Measurements from ENCODE around the gene MYL6B. TPM values are rescaled to one million over a fixed set of nuclear protein-coding genes. Genes with fewer than 3 reads are reported as not detected.

Gene MYL6B
- total RNA-seq, 4 donors from 2014 or later, result 28.5 to 39.4 (median 33.6) TPM

- WGBS, result 0% methylated on average over 6 of the region's 6 CpGs
- intact Hi-C loops (cut with DNase I), result loop anchor here (1.0 kb wide), 1 partner anchor 33 kb away; no protein-coding TSS in a partner anchor
Measured at GRCh38 chr12:56158926-56159461, 6.6 kb downstream of the MYL6B start.

DNA sequence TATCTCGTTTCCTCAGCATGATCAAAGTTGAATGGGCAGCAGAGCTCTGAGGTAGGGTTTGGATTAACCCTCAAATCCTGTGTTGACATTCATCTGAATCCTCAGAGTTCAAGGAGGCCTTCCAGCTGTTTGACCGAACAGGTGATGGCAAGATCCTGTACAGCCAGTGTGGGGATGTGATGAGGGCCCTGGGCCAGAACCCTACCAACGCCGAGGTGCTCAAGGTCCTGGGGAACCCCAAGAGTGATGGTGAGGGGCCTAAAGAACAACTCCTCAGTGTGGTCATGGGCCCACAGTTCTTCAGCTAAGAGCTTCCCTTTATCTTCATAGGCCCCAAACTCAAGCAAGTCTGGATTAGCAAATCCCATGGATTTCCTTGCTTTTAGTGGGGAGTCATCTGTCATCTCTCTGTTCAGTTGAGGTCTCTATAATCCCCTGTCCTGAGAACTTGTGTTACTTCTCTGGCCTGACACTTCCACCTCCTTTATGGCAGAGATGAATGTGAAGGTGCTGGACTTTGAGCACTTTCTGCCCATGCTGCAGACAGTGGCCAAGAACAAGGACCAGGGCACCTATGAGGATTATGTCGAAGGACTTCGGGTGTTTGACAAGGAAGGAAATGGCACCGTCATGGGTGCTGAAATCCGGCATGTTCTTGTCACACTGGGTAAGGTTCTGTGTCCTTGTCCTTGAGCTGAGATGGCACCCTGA is 7.2 kb downstream of the MYL6B start:
- peak overlapping the region; percentile 93 to 98 (median 96) for H3K27ac ChIP-seq (replicated peaks in 1 of 4)
- H3K4me1 ChIP-seq, result peaks cover 35 to 66% (median 63%) of the 10 kb centered on the region in 4 donors
- peaks cover 35 to 54% (median 53%) of the 10 kb centered on the region in 4 donors for H3K36me3 ChIP-seq
- H3K27me3 ChIP-seq, result no peaks in the 10 kb centered on the region
- peak overlapping the region; percentile 66 to 98 (median 86) for H3K4me3 ChIP-seq
- intact Hi-C loops (cut with DNase I), result loop anchor here (1.0 kb wide), 1 partner anchor 33 kb away; no protein-coding TSS in a partner anchor
- H3K9me3 ChIP-seq, result no peaks in the 10 kb centered on the region
- 4% methylated on average over 6 of the region's 8 CpGs for WGBS
- TF ChIP-seq POLR2AphosphoS5 (IDR thresholded peaks at IDR 0.05), result no peak
- TF ChIP-seq EP300 (IDR thresholded peaks at IDR 0.05), result no peak
- no peak for TF ChIP-seq POLR2A (IDR thresholded peaks at IDR 0.05; ENCODE audit: low read depth)
- TF ChIP-seq, protein P1, sequence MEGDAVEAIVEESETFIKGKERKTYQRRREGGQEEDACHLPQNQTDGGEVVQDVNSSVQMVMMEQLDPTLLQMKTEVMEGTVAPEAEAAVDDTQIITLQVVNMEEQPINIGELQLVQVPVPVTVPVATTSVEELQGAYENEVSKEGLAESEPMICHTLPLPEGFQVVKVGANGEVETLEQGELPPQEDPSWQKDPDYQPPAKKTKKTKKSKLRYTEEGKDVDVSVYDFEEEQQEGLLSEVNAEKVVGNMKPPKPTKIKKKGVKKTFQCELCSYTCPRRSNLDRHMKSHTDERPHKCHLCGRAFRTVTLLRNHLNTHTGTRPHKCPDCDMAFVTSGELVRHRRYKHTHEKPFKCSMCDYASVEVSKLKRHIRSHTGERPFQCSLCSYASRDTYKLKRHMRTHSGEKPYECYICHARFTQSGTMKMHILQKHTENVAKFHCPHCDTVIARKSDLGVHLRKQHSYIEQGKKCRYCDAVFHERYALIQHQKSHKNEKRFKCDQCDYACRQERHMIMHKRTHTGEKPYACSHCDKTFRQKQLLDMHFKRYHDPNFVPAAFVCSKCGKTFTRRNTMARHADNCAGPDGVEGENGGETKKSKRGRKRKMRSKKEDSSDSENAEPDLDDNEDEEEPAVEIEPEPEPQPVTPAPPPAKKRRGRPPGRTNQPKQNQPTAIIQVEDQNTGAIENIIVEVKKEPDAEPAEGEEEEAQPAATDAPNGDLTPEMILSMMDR (IDR thresholded peaks at IDR 0.05), result no peak
- DNase-seq (ENCODE audit: extremely low spot score), result no peak

More at GRCh38 chr12:56158926-56159461, 6.6 kb downstream of the MYL6B start:
- DNase-seq (ENCODE audit: extremely low spot score), result peak; percentile 96
- no peaks in the 10 kb centered on the region for H3K9me3 ChIP-seq
- H3K4me3 ChIP-seq, result peak overlapping the region; percentile 66 to 98 (median 86)
- peaks cover 35 to 48% (median 47%) of the 10 kb centered on the region in 4 donors for H3K36me3 ChIP-seq
- TF ChIP-seq POLR2A (IDR thresholded peaks at IDR 0.05; ENCODE audit: low read depth) (peak; percentile 37), POLR2AphosphoS5 (IDR thresholded peaks at IDR 0.05) (peak; percentile 98), EP300 (IDR thresholded peaks at IDR 0.05) (no peak)
- TF ChIP-seq, protein P1 (IDR thresholded peaks at IDR 0.05), result no peak
- H3K4me1 ChIP-seq, result peaks cover 35 to 64% (median 61%) of the 10 kb centered on the region in 4 donors
- no peaks in the 10 kb centered on the region for H3K27me3 ChIP-seq
- H3K27ac ChIP-seq (replicated peaks in 1 of 4), result peak overlapping the region; percentile 93 to 98 (median 96)

- DNase-seq (ENCODE audit: extremely low spot score), result no peak
- no peaks in the 10 kb centered on the region for H3K27me3 ChIP-seq
- 13% methylated on average over 7 of the region's 7 CpGs for WGBS
- peaks cover 35 to 69% (median 67%) of the 10 kb centered on the region in 4 donors for H3K4me1 ChIP-seq
- H3K36me3 ChIP-seq, result peaks cover 35 to 60% (median 59%) of the 10 kb centered on the region in 4 donors
- peak overlapping the region; percentile 93 to 98 (median 96) for H3K27ac ChIP-seq (replicated peaks in 1 of 4)
- no peaks in the 10 kb centered on the region for H3K9me3 ChIP-seq
- intact Hi-C loops (cut with DNase I), result no loop called here
- TF ChIP-seq POLR2AphosphoS5 (IDR thresholded peaks at IDR 0.05) (peak in 1 of 2 donors; percentile 44), POLR2A (IDR thresholded peaks at IDR 0.05; ENCODE audit: low read depth) (no peak), EP300 (IDR thresholded peaks at IDR 0.05) (no peak)
- TF ChIP-seq, protein P1 (IDR thresholded peaks at IDR 0.05), result no peak
- peak overlapping the region; percentile 66 to 98 (median 86) for H3K4me3 ChIP-seq
Measured at GRCh38 chr12:56160193-56160763, 7.9 kb downstream of the MYL6B start.

DNA sequence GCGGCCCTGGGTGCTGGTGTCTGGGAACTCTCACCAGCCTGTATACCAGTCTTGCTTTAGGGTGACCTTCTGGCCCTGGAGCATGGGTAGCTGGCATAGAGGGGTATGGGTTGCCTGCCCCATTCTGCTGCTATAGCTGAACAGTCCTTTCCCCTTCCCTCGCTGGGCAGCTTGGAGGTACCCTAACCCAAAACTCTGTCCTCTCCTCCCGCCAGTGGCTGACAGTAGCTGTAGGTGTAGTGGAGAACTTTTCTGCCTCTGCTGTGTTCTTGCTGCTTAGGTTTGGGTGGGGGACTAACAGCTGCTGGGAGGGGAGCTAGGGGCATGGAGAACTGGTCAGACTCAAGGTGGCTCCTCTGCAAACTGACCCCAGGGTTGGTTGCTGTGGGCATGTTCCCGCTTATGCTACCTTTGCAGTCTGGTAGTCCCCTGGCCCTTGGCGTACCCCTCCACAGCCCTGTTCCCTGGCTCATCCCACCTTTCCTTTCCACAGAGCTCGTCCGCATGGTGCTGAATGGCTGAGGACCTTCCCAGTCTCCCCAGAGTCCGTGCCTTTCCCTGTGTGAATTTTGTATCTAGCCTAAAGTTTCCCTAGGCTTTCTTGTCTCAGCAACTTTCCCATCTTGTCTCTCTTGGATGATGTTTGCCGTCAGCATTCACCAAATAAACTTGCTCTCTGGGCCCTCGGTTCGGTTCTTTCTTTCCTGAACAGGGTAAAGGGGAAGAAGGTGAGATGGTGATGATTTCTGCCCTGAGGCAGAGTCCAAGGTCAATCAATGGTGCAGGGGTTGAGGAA is 8.7 kb downstream of the MYL6B start:
- Histone ChIP-seq H3K27me3 (no peaks in the 10 kb centered on the region), H3K27ac (replicated peaks in 1 of 4) (peak overlapping the region; percentile 93 to 98 (median 96)), H3K4me1 (peaks cover 35 to 74% (median 72%) of the 10 kb centered on the region in 4 donors), H3K9me3 (no peaks in the 10 kb centered on the region), H3K36me3 (peaks cover 40 to 69% (median 67%) of the 10 kb centered on the region in 4 donors), H3K4me3 (peak overlapping the region; percentile 66 to 98 (median 86))
- 41% methylated on average over 10 of the region's 11 CpGs for whole genome bisulfite sequencing
- intact Hi-C loops (cut with DNase I), result no loop called here
- DNase-seq (ENCODE audit: extremely low spot score), result no peak
- no peak for TF ChIP-seq POLR2AphosphoS5 (IDR thresholded peaks at IDR 0.05)
- TF ChIP-seq EP300 (IDR thresholded peaks at IDR 0.05), result no peak
- TF ChIP-seq, protein P1 (IDR thresholded peaks at IDR 0.05), result no peak
- TF ChIP-seq POLR2A (IDR thresholded peaks at IDR 0.05; ENCODE audit: low read depth), result no peak

All from esophagus muscularis mucosa (tissue), 4 donors.